Common myeloid progenitor, CD34-positive (primary cell): ENCODE data around the gene CUEDC1.
A peak's percentile ranks its signal among the peaks of the same experiment; 100 is the strongest.
"Not testable (repeated sequence)": the region's sequence is repeated elsewhere in the genome, so short reads cannot be mapped to it uniquely, and the experiment has no call there.

Experiments used
- CTCF ChIA-PET: fragments of 350-600 bp; sonication (Branson Sonifier 250); formaldehyde crosslinking; loops from one replicate; lab custom pipeline; 2021; ENCODE audit warnings: antibody characterized with exemption; lab: Charles Lee
- POLR2A ChIA-PET: fragments of 350-600 bp; sonication (Branson Sonifier 250); formaldehyde crosslinking; loops from one replicate; lab custom pipeline; 2021; ENCODE audit warnings: antibody characterized with exemption; lab: Charles Lee
- DNase-seq, 3 donors: peaks; one replicate each; pipeline versions ENCODE4 v3.0.0 to v3.0.0-alpha.2; 2013
- H3K27ac ChIP-seq, 2 experiments: 1 replicate in 1 of 2; 2 replicates in 1 of 2; pipeline ENCODE4 v1.7.0; 2013; ENCODE audit warnings: inconsistent platforms in 2 of 2, low read length in 2 of 2, mild to moderate bottlenecking in 2 of 2, low read depth in 1 of 2, moderate library complexity in 1 of 2; ENCODE audit not compliant: severe bottlenecking in 2 of 2, insufficient read depth in 1 of 2, poor library complexity in 1 of 2
- H3K27me3 ChIP-seq, 5 experiments: replicated peaks in 2 of 5; 1 replicate in 3 of 5; 2 replicates in 2 of 5; pipeline versions ENCODE4 v1.6.1 to v1.7.0; 2013; ENCODE audit warnings: low read length in 4 of 5, mild to moderate bottlenecking in 2 of 5, moderate library complexity in 2 of 5, inconsistent platforms in 1 of 5; ENCODE audit not compliant: insufficient read depth in 5 of 5, control insufficient read depth in 4 of 5
- H3K36me3 ChIP-seq, 4 experiments: 1 replicate in 2 of 4; 2 replicates in 2 of 4; pipeline versions ENCODE4 v1.6.1 to v1.7.0; 2013; ENCODE audit warnings: low read length in 3 of 4, control low read depth in 1 of 4, mild to moderate bottlenecking in 1 of 4; ENCODE audit not compliant: control insufficient read depth in 4 of 4, insufficient read depth in 4 of 4
- H3K4me1 ChIP-seq, 4 experiments: 1 replicate in 3 of 4; 2 replicates in 1 of 4; pipeline versions ENCODE4 v1.6.1 to v1.7.1; 2013; ENCODE audit warnings: low read length in 3 of 4, mild to moderate bottlenecking in 3 of 4, control low read depth in 1 of 4, inconsistent platforms in 1 of 4, moderate library complexity in 1 of 4; ENCODE audit not compliant: control insufficient read depth in 4 of 4, insufficient read depth in 4 of 4; ENCODE audit errors: control extremely low read depth in 1 of 4
- H3K4me3 ChIP-seq, 7 experiments: 1 replicate in 4 of 7; 2 replicates in 3 of 7; pipeline versions ENCODE4 v1.5.1 to v1.7.0; 2013; ENCODE audit warnings: mild to moderate bottlenecking in 7 of 7, low read length in 6 of 7, moderate library complexity in 6 of 7, inconsistent platforms in 2 of 7, low read depth in 2 of 7, control low read depth in 1 of 7; ENCODE audit not compliant: insufficient read depth in 4 of 7, control insufficient read depth in 1 of 7; ENCODE audit errors: extremely low read depth in 1 of 7
- H3K9me3 ChIP-seq, 5 experiments: 1 replicate in 4 of 5; 2 replicates in 1 of 5; pipeline versions ENCODE4 v1.6.1 to v1.7.1; 2013; ENCODE audit warnings: low read length in 4 of 5, mild to moderate bottlenecking in 2 of 5, inconsistent platforms in 1 of 5, low read depth in 1 of 5, moderate library complexity in 1 of 5; ENCODE audit not compliant: control insufficient read depth in 4 of 5, insufficient read depth in 2 of 5; ENCODE audit errors: control extremely low read depth in 1 of 5
- WGBS: methylation state at CpG from one replicate; pipeline ENCODE4 v1.1.5; 2013; ENCODE audit not compliant: insufficient coverage; 5-methylcytosine and 5-hydroxymethylcytosine counted together

The CUEDC1 gene

DNA sequence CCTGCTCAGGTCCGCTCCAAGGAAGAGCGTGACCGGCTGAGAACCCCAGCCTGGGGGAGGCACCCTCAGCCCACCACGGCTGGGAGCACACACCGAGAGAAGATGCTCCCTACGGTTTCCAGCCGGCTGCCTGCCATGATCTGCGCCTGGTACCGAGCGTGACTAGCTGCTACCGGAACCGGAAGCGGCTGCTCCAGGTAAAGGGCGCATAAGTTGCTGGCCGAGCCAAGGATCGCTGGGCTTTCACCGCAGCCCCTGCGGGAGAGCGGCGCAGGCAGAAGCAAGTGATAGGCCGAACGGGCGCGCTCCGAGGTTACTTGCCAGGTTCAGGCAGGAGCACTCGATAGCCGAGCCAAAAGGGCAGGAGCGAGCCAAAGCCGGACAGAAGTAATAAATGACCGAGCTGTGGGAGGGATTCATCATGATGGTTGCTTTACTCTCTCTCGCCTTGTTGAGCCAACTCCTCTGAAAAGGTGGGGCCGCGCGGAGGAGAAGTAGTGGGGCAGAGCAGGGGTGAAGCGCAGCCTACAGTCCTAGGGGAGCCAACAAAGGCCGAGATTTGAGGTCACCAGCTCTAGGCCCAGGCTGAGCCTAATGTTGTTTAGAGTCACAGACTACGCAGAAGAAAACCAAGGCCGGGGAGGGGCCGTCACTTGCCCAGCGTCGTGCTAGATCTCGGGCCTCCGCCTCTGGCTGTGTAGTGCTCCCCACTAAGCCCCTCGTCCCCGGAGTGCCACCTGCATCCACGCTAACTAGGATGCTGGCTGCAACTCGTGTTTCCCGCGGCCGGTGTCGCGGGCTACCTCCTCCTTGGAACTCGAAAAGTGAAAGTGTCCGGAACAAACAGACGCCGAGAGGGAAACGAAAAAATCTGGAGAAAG lies 105.1 kb downstream of the CUEDC1 start, which contains the start of gene MRPS23:
TSS of gene MRPS23 (minus strand) at position 171 of the 881 bp plus-strand sequence. CDS start at position 137, 34 bp downstream.
- peak within 1 kb of the TSS; percentile 80 to 92 for H3K27ac ChIP-seq
- no peaks in the 10 kb centered on the region for H3K9me3 ChIP-seq
- WGBS = 1% methylated on average over 48 of the region's 57 CpGs
- CTCF ChIA-PET = interaction anchor here (0.8 to 21.3 kb wide), 9 partner anchors 11 to 146 kb away, joined by 3 to 443 read pairs (median 6); partner anchors contain the start of gene VEZF1
- peaks cover 14 to 50% (median 36%) of the 10 kb centered on the region in 4 experiments for H3K4me1 ChIP-seq
- H3K36me3 ChIP-seq = peaks cover 0 to 7% (median 2%) of the 10 kb centered on the region in 4 experiments
- H3K27me3 ChIP-seq = no peaks in the 10 kb centered on the region
- H3K4me3 ChIP-seq = peak within 1 kb of the TSS; percentile 47 to 96 (median 87)
- DNase-seq = peak; percentile 99 to 100 (median 99)
- POLR2A ChIA-PET = interaction anchor here (1.0 to 1.3 kb wide), 4 partner anchors 19 to 157 kb away, joined by 3 to 4 read pairs (median 4); partner anchors contain the start of genes SRSF1 and VEZF1

DNA sequence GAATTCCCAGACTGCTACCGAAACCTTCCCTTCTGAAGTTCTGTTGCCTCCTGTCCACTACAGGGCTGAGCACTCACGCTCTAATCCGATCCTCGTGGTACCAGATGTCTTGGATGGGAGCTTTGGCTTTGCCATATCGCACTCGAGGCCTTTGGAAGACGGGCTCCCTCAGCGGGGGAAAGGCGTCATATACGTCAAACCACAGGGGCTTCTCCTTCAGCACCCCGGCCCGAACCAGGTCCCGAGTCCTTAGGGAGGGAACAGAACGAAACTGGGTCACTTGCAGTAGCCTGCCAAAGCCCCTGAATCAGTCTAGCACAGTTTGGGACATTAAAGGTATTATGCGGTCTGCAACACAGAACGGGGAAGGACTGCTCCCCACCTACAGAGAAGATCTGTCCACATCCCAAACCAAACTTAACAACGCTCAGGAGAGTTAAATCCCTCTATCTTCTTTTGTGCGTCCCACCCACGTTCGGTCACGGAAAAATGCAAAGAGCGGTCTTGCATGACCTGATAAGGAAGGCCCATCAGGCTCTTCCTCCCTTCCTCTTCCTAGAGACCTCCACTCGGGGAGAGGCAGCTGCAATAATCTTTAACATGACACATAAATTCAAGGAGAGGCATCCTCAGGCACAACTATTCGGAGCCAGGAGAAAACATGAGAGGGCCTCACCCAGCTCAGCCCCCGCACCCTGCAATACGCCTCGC lies 105.9 kb downstream of the CUEDC1 start:
- no peak for DNase-seq

DNA sequence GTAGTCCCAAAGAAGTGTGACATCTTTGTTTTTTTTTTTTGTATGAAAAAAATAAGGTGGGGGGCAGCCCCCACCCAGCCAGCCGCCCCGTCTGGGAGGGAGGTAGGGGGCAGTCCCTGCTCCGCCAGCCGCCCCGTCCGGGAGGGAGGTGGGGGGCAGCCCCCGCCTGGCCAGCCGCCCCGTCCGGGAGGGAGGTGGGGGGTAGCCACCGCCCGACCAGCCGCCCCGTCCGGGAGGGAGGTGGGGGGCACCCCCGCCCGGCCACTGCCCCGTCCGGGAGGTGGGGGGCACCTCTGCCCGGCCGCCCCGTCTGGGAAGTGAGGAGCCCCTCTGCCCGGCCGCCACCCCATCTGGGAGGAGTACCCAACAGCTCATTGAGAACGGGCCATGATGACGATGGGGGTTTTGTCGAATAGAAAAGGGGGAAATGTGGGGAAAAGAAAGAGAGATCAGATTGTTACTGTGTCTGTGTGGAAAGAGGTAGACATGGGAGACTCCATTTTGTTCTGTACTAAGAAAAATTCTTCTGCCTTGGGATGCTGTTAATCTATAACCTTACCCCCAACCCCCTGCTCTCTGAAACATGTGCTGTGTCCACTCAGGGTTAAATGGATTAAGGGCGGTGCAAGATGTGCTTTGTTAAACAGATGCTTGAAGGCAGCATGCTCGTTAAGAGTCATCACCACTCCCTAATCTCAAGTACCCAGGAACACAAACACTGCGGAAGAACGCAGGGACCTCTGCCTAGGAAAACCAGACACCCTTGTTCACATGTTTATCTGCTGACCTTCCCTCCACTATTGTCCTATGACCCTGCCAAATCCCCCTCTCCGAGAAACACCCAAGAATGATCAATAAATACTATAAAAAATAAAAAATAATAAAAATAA lies 108.9 kb downstream of the CUEDC1 start:
- not testable (repeated sequence) for H3K9me3 ChIP-seq
- CTCF ChIA-PET = interaction anchor here (1.3 kb wide), 1 partner anchor 14 kb away, joined by 3 read pairs; no protein-coding TSS in a partner anchor

More for the DNA sequence above, 105.9 kb downstream of the CUEDC1 start:
- Histone ChIP-seq H3K27ac (peak overlapping the region; percentile 52 to 92), H3K4me3 (peak overlapping the region; percentile 47 to 96 (median 87)), H3K27me3 (no peaks in the 10 kb centered on the region), H3K36me3 (peaks cover 0 to 9% (median 5%) of the 10 kb centered on the region in 4 experiments), H3K4me1 (peaks cover 14 to 50% (median 35%) of the 10 kb centered on the region in 4 experiments), H3K9me3 (no peaks in the 10 kb centered on the region)
- ChIA-PET CTCF (interaction anchor here (1.0 to 21.3 kb wide), 7 partner anchors 12 to 147 kb away, joined by 3 to 443 read pairs (median 9); partner anchors contain the start of gene VEZF1), POLR2A (interaction anchor here (1.0 to 1.3 kb wide), 3 partner anchors 20 to 158 kb away, joined by 3 to 4 read pairs (median 3); partner anchors contain the start of genes SRSF1 and VEZF1)
- 18% methylated on average over 26 of the region's 27 CpGs for WGBS

DNA sequence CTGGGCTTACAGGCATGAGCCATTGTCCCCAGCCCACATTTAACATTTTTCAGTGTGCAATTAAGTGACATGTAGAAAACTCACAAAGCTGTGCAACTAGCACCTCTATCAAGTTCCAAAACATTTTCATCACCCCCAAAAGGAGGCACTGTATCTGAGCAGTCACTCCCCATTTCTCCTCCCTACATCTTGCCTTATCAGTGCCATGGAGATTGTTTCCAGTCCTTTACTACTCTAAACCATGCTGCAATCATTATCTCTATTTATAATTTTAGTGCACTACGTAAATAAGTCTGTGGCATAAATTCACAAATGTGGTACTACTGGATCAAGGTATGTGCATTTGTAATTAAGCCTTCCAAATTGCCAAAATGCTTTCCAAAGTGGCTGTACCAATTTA lies 112.9 kb downstream of the CUEDC1 start:
- H3K27me3 ChIP-seq = no peaks in the 10 kb centered on the region
- peaks cover 11 to 52% (median 28%) of the 10 kb centered on the region in 4 experiments for H3K36me3 ChIP-seq
- no peaks in the 10 kb centered on the region for H3K4me1 ChIP-seq
- no peak overlapping the region for H3K27ac ChIP-seq
- DNase-seq = no peak
- no peaks in the 10 kb centered on the region for H3K9me3 ChIP-seq
- CTCF ChIA-PET = no interaction called here
- H3K4me3 ChIP-seq = no peak overlapping the region
- POLR2A ChIA-PET = no interaction called here
- WGBS = no CpG with 5 or more reads among the region's 1 CpG

More for the DNA sequence above, 108.9 kb downstream of the CUEDC1 start:
- POLR2A ChIA-PET, H3K27me3 ChIP-seq, H3K27ac ChIP-seq, DNase-seq, H3K4me3 ChIP-seq: not testable (repeated sequence)
- WGBS = 93% methylated on average over 3 of the region's 32 CpGs
- peaks cover 14 to 29% (median 21%) of the 10 kb centered on the region in 4 experiments for H3K4me1 ChIP-seq
- peaks cover 6 to 23% (median 6%) of the 10 kb centered on the region in 4 experiments for H3K36me3 ChIP-seq

DNA sequence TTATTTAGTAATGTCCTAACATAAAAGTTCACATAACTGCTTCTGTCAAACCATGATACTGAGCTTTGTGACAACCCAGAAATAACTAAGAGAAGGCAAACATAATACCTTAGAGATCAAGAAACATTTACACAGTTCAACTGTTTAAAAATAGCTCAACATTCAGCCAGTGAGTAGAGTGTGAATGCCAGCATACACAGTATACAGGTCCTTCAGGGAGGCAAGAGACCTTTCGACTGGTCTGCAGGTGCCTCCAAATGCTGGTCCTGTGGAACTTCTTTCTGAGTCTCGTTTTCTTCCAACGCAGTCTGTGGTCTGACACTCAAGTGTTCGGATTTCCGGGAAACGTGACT lies 115.7 kb downstream of the CUEDC1 start:
- no peaks in the 10 kb centered on the region for H3K4me1 ChIP-seq
- no peaks in the 10 kb centered on the region for H3K27me3 ChIP-seq
- no peak overlapping the region for H3K27ac ChIP-seq
- CTCF ChIA-PET = interaction anchor here (0.9 to 1.3 kb wide), 3 partner anchors 13 to 711 kb away, joined by 3 to 6 read pairs (median 4); no protein-coding TSS in a partner anchor
- POLR2A ChIA-PET = interaction anchor here (0.6 kb wide), 1 partner anchor 15 kb away, joined by 5 read pairs; no protein-coding TSS in a partner anchor
- H3K4me3 ChIP-seq = no peak overlapping the region
- H3K9me3 ChIP-seq = no peaks in the 10 kb centered on the region
- WGBS = 100% methylated on average over 6 of the region's 6 CpGs
- DNase-seq = no peak
- H3K36me3 ChIP-seq = peaks cover 11 to 45% (median 26%) of the 10 kb centered on the region in 4 experiments
